Vagina (tissue), 2 donors: ENCODE data around the gene LRRC37B.

Experiments used
- POLR2A ChIP-seq, 2 donors: fragments of 450-650 bp; IDR thresholded peaks; one replicate each; pipeline ENCODE4 v1.6.1; 2017; ENCODE audit warnings: antibody characterized with exemption in 2 of 2, mild to moderate bottlenecking in 2 of 2, moderate library complexity in 2 of 2
- POLR2AphosphoS5 ChIP-seq, 2 donors: sonication (generic); formaldehyde crosslinking; IDR thresholded peaks; one replicate each; pipeline ENCODE4 v1.9.0; 2017; ENCODE audit warnings: antibody characterized with exemption in 2 of 2, mild to moderate bottlenecking in 2 of 2, low read depth in 1 of 2; ENCODE audit not compliant: insufficient read depth in 1 of 2

DNA sequence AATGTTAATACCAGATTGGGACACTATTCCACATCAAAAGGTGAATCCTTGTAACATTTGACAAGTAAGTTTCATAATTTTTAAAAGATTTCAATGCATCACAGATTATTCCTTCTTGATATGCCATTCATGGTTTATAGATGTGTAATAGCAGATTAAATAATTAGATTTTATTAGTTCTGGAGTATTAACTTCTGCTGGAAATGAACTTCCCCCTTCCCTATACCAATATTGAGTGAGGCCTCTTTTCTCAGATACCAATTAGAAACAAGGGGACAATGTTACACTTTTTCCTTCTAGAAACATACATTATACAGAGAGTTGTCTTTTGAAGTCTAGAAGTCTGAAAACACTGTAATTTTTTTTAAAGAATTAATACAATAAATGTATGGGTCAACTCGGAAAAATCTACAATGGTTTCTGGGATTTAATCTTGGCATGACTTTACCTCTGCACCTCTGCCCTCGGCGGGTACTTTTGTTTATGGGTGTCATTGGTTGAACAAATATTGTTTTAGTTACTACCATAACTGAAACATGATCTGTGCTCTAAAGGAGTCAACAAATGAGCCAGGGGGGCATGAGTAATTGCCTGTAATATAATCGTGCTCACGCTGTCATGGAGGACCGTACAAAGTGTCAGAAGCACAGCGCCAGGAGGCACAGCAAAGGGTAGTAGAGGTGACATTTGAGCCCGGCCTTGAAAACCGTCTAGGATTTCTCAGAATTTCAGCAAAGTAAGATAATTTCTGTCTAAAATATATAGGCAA, 8.2 kb downstream of the LRRC37B start:
- no peak for TF ChIP-seq POLR2AphosphoS5 (IDR thresholded peaks at IDR 0.05; ENCODE audit: insufficient read depth in 1 of 2, low read depth in 1 of 2)
- no peak for TF ChIP-seq POLR2A (IDR thresholded peaks at IDR 0.05)
